Measurements from ENCODE around the gene TTYH3.

The TTYH3 gene

DNA sequence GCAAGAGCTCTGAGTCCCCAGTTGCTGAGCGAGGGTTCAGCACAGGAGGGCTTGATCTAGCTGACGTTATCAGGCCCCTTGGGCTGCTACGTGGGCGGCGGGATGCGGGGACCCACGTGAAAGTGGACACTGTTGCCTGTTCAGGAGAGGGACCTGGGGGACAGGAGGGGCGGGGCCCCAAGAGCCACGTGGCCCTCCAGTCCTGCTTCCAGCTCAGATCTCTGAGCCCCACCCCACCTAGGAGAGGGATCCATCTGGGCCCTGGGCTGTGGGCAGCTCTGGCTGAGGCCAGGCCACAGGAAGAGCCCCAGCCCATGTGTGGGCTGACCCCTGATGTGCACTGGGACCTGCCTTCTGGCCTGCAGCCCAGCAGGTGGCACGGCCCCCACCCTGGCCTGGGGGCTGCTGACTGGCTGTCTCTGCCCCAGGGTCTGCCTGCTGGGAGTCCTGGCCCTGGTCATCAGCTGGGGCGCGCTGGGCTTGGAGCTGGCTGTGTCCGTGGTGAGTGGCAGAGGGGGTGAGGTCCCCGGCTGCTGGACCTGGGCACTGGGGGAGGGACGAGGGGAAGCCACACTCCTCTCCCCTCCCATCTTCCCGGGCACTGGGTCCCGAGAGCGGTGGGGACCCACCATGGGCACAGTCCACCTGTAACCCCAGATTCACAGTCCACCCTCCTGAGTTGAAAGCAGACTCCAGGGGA lies 17.5 kb downstream of the TTYH3 start:
- Histone ChIP-seq H3K79me2 (ENCODE audit: control insufficient read depth, low read length) (no peaks in the 10 kb centered on the region), H3K9me3 (ENCODE audit: control insufficient read depth, insufficient read depth, low read length) (no peaks in the 10 kb centered on the region), H3K4me3 (ENCODE audit: low read length) (no peak overlapping the region), H3K9me2 (replicated peaks; ENCODE audit: control insufficient read depth, low read length) (no peaks in the 10 kb centered on the region), H3K36me3 (ENCODE audit: control insufficient read depth, low read length) (no peaks in the 10 kb centered on the region), H3F3A (ENCODE audit: control insufficient read depth, insufficient read depth) (no peaks in the 10 kb centered on the region), H4K20me1 (ENCODE audit: control insufficient read depth, insufficient read depth, low read depth, low read length) (peaks cover 7% of the 10 kb centered on the region; the same call in 1 of the 2 replicates), H3K4me1 (ENCODE audit: control insufficient read depth, low read length) (peaks cover 25% of the 10 kb centered on the region), H3K27me3 (ENCODE audit: control insufficient read depth, low read length) (no peaks in the 10 kb centered on the region), H3K4me2 (ENCODE audit: low read length) (no peak overlapping the region), H3K27ac (ENCODE audit: low read depth, low read length) (no peak overlapping the region)
- TF ChIP-seq EZH2phosphoT487 (IDR thresholded peaks at IDR 0.05; ENCODE audit: borderline replicate concordance, low read length), result no peak
- TF ChIP-seq, protein P1, sequence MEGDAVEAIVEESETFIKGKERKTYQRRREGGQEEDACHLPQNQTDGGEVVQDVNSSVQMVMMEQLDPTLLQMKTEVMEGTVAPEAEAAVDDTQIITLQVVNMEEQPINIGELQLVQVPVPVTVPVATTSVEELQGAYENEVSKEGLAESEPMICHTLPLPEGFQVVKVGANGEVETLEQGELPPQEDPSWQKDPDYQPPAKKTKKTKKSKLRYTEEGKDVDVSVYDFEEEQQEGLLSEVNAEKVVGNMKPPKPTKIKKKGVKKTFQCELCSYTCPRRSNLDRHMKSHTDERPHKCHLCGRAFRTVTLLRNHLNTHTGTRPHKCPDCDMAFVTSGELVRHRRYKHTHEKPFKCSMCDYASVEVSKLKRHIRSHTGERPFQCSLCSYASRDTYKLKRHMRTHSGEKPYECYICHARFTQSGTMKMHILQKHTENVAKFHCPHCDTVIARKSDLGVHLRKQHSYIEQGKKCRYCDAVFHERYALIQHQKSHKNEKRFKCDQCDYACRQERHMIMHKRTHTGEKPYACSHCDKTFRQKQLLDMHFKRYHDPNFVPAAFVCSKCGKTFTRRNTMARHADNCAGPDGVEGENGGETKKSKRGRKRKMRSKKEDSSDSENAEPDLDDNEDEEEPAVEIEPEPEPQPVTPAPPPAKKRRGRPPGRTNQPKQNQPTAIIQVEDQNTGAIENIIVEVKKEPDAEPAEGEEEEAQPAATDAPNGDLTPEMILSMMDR (IDR thresholded peaks at IDR 0.05; ENCODE audit: low read depth, low read length, poor library complexity, severe bottlenecking), result no peak

DNA sequence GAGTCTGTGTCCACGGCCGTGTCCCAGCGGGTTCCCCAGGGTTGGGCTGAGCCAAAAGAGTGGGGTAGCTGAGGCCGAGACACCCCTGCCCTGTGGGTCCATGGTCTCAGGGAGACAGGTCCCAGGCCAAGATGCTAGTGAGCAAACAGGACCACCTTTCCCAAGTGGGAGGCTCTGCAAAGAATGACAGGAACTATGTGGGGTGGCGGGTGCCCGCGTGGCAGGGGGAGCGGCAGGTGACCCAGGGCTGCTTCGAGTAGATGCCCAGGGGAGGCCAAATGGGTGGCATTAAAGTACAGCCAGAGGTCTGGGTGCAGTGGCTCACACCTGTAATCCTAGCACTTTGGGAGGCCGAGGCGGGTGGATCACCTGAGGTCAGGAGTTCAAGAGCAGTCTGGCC lies 18.2 kb downstream of the TTYH3 start:
- Histone ChIP-seq H3F3A (ENCODE audit: control insufficient read depth, insufficient read depth) (no peaks in the 10 kb centered on the region), H3K79me2 (ENCODE audit: control insufficient read depth, low read length) (no peaks in the 10 kb centered on the region), H3K27ac (ENCODE audit: low read depth, low read length) (no peak overlapping the region), H4K20me1 (ENCODE audit: control insufficient read depth, insufficient read depth, low read depth, low read length) (peaks cover 7% of the 10 kb centered on the region; the same call in 1 of the 2 replicates), H3K4me2 (ENCODE audit: low read length) (no peak overlapping the region), H3K4me3 (ENCODE audit: low read length) (no peak overlapping the region), H3K9me2 (replicated peaks; ENCODE audit: control insufficient read depth, low read length) (no peaks in the 10 kb centered on the region), H3K4me1 (ENCODE audit: control insufficient read depth, low read length) (peaks cover 17% of the 10 kb centered on the region), H3K27me3 (ENCODE audit: control insufficient read depth, low read length) (no peaks in the 10 kb centered on the region), H3K9me3 (ENCODE audit: control insufficient read depth, insufficient read depth, low read length) (no peaks in the 10 kb centered on the region), H3K36me3 (ENCODE audit: control insufficient read depth, low read length) (no peaks in the 10 kb centered on the region)
- TF ChIP-seq, protein P1 (IDR thresholded peaks at IDR 0.05; ENCODE audit: low read depth, low read length, poor library complexity, severe bottlenecking), result no peak
- no peak for TF ChIP-seq EZH2phosphoT487 (IDR thresholded peaks at IDR 0.05; ENCODE audit: borderline replicate concordance, low read length)

DNA sequence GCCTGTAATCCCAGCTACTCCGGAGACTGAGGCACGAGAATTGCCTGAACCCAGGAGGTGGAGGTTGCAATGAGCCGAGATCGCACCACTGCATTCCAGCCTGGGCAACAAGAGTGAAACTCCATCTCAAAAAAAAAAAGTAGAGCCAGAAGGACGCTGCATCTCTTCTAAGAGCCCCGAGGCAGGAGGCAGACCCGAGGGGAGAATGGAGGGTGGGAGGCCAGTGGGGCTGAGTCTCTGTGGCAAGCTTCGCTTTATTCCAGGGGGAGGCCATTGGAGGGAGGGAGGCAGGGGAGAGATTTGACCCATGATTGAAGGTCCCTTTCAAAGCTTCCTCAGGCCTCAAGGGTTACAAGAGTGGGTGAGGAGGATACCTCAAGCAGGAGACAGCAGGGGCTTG lies 18.7 kb downstream of the TTYH3 start:
- Histone ChIP-seq H3K27ac (ENCODE audit: low read depth, low read length) (no peak overlapping the region), H3F3A (ENCODE audit: control insufficient read depth, insufficient read depth) (no peaks in the 10 kb centered on the region), H3K4me2 (ENCODE audit: low read length) (no peak overlapping the region), H3K4me1 (ENCODE audit: control insufficient read depth, low read length) (peaks cover 13% of the 10 kb centered on the region), H3K9me2 (replicated peaks; ENCODE audit: control insufficient read depth, low read length) (no peaks in the 10 kb centered on the region), H3K4me3 (ENCODE audit: low read length) (no peak overlapping the region), H4K20me1 (ENCODE audit: control insufficient read depth, insufficient read depth, low read depth, low read length) (peaks cover 7% of the 10 kb centered on the region; the same call in 1 of the 2 replicates), H3K9me3 (ENCODE audit: control insufficient read depth, insufficient read depth, low read length) (no peaks in the 10 kb centered on the region), H3K36me3 (ENCODE audit: control insufficient read depth, low read length) (no peaks in the 10 kb centered on the region), H3K79me2 (ENCODE audit: control insufficient read depth, low read length) (no peaks in the 10 kb centered on the region), H3K27me3 (ENCODE audit: control insufficient read depth, low read length) (no peaks in the 10 kb centered on the region)
- TF ChIP-seq, protein P1 (IDR thresholded peaks at IDR 0.05; ENCODE audit: low read depth, low read length, poor library complexity, severe bottlenecking), result no peak
- no peak for TF ChIP-seq EZH2phosphoT487 (IDR thresholded peaks at IDR 0.05; ENCODE audit: borderline replicate concordance, low read length)

Data from DOHH2 (cell line).